K562 (cell line): ENCODE results near the gene PLXNB1. TPM values are rescaled to one million over a fixed set of nuclear protein-coding genes. Genes with fewer than 3 reads are reported as not detected.

Source experiments
- ATAC-seq: fragments of 200-7000 bp; cut with Tn5 transposase; 3 replicates; pipeline ENCODE4 v1.9.1; 2020; ENCODE audit warnings: moderate library complexity
- BruUV-seq: library from RNA; stranded (reverse); fragments of 400-500 nt; replicated peaks from 2 replicates; lab custom pipeline; 2021; lab: Mats Ljungman, UMichigan
- CTCF ChIA-PET: fragments of 300-600 bp; formaldehyde crosslinking; extraction: SDS; loops from one replicate; lab custom pipeline; 2021; ENCODE audit warnings: low intra/inter-chr PET ratio; lab: Yijun Ruan, JAX
- POLR2A ChIA-PET: fragments of 300-600, 350-650 bp; sonication (Branson Sonifier 250); formaldehyde crosslinking; extraction: SDS; loops from one replicate; lab custom pipeline; 2021; ENCODE audit warnings: antibody characterized with exemption, inconsistent platforms; lab: Yijun Ruan, JAX
- DNase-seq, 4 experiments: peaks; one replicate each; pipeline versions ENCODE4 v3.0.0 to v3.0.0-alpha.2; 2011 to 2018; ENCODE audit warnings: low spot score in 3 of 4, mixed read lengths in 3 of 4; ENCODE audit errors: extremely low read depth in 1 of 4
- FAIRE-seq: peaks from 2 replicates; lab custom pipeline; 2011; peaks lifted over from hg19 to GRCh38; lab: Jason Lieb, UNC
- H2AFZ ChIP-seq: 2 replicates; pipeline ENCODE4 v1.6.0; 2011; ENCODE audit warnings: low read depth, low read length, control low read depth, inconsistent platforms
- H3K27ac ChIP-seq: fragments of 200-600 bp; 3 replicates; pipeline ENCODE4 v1.8.0; 2011; ENCODE audit warnings: low read depth, mild to moderate bottlenecking, control low read depth, inconsistent platforms, low read length, moderate library complexity, mixed read lengths; ENCODE audit errors: extremely low read depth
- H3K27me3 ChIP-seq, 2 experiments: fragments of 300-600 bp in 1 of 2; 2 replicates in 1 of 2; 3 replicates in 1 of 2; pipeline versions ENCODE4 v1.6.0 to v1.8.0; 2011; ENCODE audit warnings: inconsistent platforms in 2 of 2, low read length in 2 of 2, mild to moderate bottlenecking in 1 of 2, mixed read lengths in 1 of 2, moderate library complexity in 1 of 2; ENCODE audit not compliant: control insufficient read depth in 2 of 2, insufficient read depth in 2 of 2
- H3K36me3 ChIP-seq: fragments of 300-600 bp; 3 replicates; pipeline ENCODE4 v1.8.0; 2011; ENCODE audit warnings: mild to moderate bottlenecking, low read length, inconsistent platforms; ENCODE audit not compliant: control insufficient read depth, insufficient read depth
- H3K4me1 ChIP-seq, 2 experiments: fragments of 200-600 bp in 1 of 2; replicated peaks in 1 of 2; 2 replicates in 1 of 2; 3 replicates in 1 of 2; pipeline versions ENCODE4 v1.5.1 to v1.8.0; 2011; ENCODE audit warnings: inconsistent platforms in 2 of 2, low read length in 2 of 2, mild to moderate bottlenecking in 1 of 2, mixed read lengths in 1 of 2, moderate library complexity in 1 of 2; ENCODE audit not compliant: control insufficient read depth in 2 of 2, insufficient read depth in 2 of 2
- H3K4me2 ChIP-seq: 2 replicates; pipeline ENCODE4 v1.6.1; 2011; ENCODE audit warnings: low read length, control low read depth, inconsistent platforms, mixed read lengths; ENCODE audit not compliant: insufficient read depth
- H3K4me3 ChIP-seq: fragments of 200-600 bp; sonication (generic), shearing (Covaris generic); 2 replicates; pipeline ENCODE4 v1.5.1; 2016; ENCODE audit warnings: control low read depth, inconsistent platforms
- H3K79me2 ChIP-seq: fragments of 200-600 bp; 3 replicates; pipeline ENCODE4 v1.8.0; 2011; ENCODE audit warnings: low read length, inconsistent platforms; ENCODE audit not compliant: control insufficient read depth, insufficient read depth
- H3K9ac ChIP-seq, 2 experiments: 2 replicates each; pipeline versions ENCODE4 v1.6.0 to v1.6.1; 2011; ENCODE audit warnings: low read depth in 2 of 2, low read length in 2 of 2, control low read depth in 1 of 2, inconsistent platforms in 1 of 2, mild to moderate bottlenecking in 1 of 2, mixed read lengths in 1 of 2; ENCODE audit not compliant: insufficient read depth in 1 of 2
- H3K9me1 ChIP-seq: one replicate; pipeline ENCODE4 v1.6.0; 2011; ENCODE audit warnings: inconsistent platforms, mild to moderate bottlenecking, low read length, moderate library complexity; ENCODE audit not compliant: control insufficient read depth, insufficient read depth
- H3K9me3 ChIP-seq: replicated peaks from 2 replicates; pipeline ENCODE4 v1.5.1; 2011; ENCODE audit warnings: low read depth, low read length, inconsistent platforms; ENCODE audit not compliant: control insufficient read depth, insufficient read depth
- H4K20me1 ChIP-seq: replicated peaks from 2 replicates; pipeline ENCODE4 v1.6.1; 2011; ENCODE audit warnings: low read length, inconsistent platforms, mixed read lengths; ENCODE audit not compliant: control insufficient read depth, insufficient read depth
- CEBPG ChIP-seq, 3 experiments: fragments of 200-800 bp in 1 of 3; sonication (Bioruptor generic) in 1 of 3; sonication (generic) in 1 of 3; formaldehyde crosslinking in 1 of 3; IDR thresholded peaks in 2 of 3; conservative IDR thresholded peaks in 1 of 3; 2 replicates each; pipeline versions ENCODE4 v1.6.1 to v1.8.0; 2016 to 2022; ENCODE audit warnings: missing compliant biosample characterization in 2 of 3, missing genetic modification characterization in 2 of 3, mild to moderate bottlenecking in 1 of 3, missing genetic modification reagents in 1 of 3
- EP400 ChIP-seq: fragments of 450-650 bp; IDR thresholded peaks from 2 replicates; pipeline ENCODE4 v1.6.1; 2017; ENCODE audit warnings: antibody characterized with exemption, mild to moderate bottlenecking, moderate library complexity
- ERF ChIP-seq: fragments of 450-650 bp; formaldehyde crosslinking; IDR thresholded peaks from 2 replicates; pipeline ENCODE4 v1.4.0; 2020; ENCODE audit warnings: mild to moderate bottlenecking, mixed read lengths
- GABPA ChIP-seq: fragments of 200-800 bp; sonication (Bioruptor generic); conservative IDR thresholded peaks from 2 replicates; pipeline ENCODE4 v1.6.1; 2016; ENCODE audit warnings: low read depth, missing genetic modification characterization, missing compliant biosample characterization
- NCOA6 ChIP-seq: fragments of 450-650 bp; IDR thresholded peaks from 2 replicates; pipeline ENCODE4 v1.6.1; 2017; ENCODE audit warnings: mild to moderate bottlenecking
- THRA ChIP-seq: fragments of 450-650 bp; IDR thresholded peaks from 2 replicates; pipeline ENCODE4 v1.6.1; 2017; ENCODE audit warnings: mild to moderate bottlenecking, moderate library complexity
- ZNF347 ChIP-seq: fragments of 450-650 bp; formaldehyde crosslinking; IDR thresholded peaks from 2 replicates; pipeline ENCODE4 v1.4.0; 2020; ENCODE audit warnings: low read depth, mild to moderate bottlenecking, moderate library complexity
- WGBS: fragments of 100-300 bp; shearing (Covaris generic); methylation state at CpG from one replicate; pipeline ENCODE4 v1.1.6; 2016; ENCODE audit warnings: low coverage, mixed read lengths; ENCODE audit not compliant: insufficient coverage; ENCODE audit errors: missing lambda C conversion rate; 5-methylcytosine and 5-hydroxymethylcytosine counted together
- in situ Hi-C: fragments of 300-500 bp; cut with MboI; formaldehyde crosslinking; loops from 4 replicates; pipeline ENCODE4 v1.15.0; 2018; ENCODE audit warnings: inconsistent platforms, mixed read lengths
- intact Hi-C: fragments of 100-400 bp; cut with micrococcal nuclease; formaldehyde crosslinking; loops from 2 replicates; pipeline ENCODE4 v1.14.2; 2022
- polyA plus RNA-seq, 8 experiments: library from polyadenylated mRNA; depleted of rRNA in 4 of 8; stranded (reverse) in 5 of 8; unstranded in 3 of 8; fragments of >200 nt; fragmentation: Nextera tagmentation in 2 of 8; fragmentation: Illumina TruSeq in 1 of 8; extraction: Ambion mirVana in 2 of 8; extraction: Trizol in 1 of 8; gene quantifications; 2 replicates each; pipeline versions ENCODE4 v1.2.1 to v1.2.3, GENCODE V29; 2011 to 2014; ENCODE audit warnings: inconsistent platforms in 1 of 8, missing spikeins in 1 of 8
- total RNA-seq, 7 experiments: library from RNA; depleted of rRNA in 6 of 7; stranded (reverse); fragments of >200 nt in 6 of 7; fragmentation: Illumina TruSeq in 2 of 7; extraction: Trizol in 2 of 7; gene quantifications; 2 replicates each; pipeline versions ENCODE4 v1.2.1 to v1.2.3, GENCODE V29; 2011 to 2021; ENCODE audit warnings: low replicate concordance in 1 of 7

PLXNB1 gene
- total and polyA plus RNA-seq, 9 of the 15 experiments (the other 6 are each of a cell fraction or from before 2014, with no cell fraction given) = 0.17 to 17.4 (median 6.0) TPM

- Histone ChIP-seq H3K79me2 (no peaks in the 10 kb centered on the region), H3K9ac (no peak overlapping the region; a peak in 1 of 4 replicates), H3K36me3 (no peaks in the 10 kb centered on the region), H2AFZ (no peak overlapping the region), H3K4me2 (no peak overlapping the region), H3K27ac (no peak overlapping the region), H3K9me1 (no peaks in the 10 kb centered on the region), H3K4me1 (peaks cover 0 to 6% of the 10 kb centered on the region in 2 experiments; a peak in 1 of 5 replicates), H4K20me1 (0 out of 2 replicates have a peak, but pooled peaks cover 6% of the 10 kb centered on the region), H3K4me3 (no peak overlapping the region), H3K27me3 (no peaks in the 10 kb centered on the region), H3K9me3 (no peaks in the 10 kb centered on the region)
- WGBS = 55% methylated on average over 13 of the region's 18 CpGs
- BruUV-seq = no TSS peak
- ChIA-PET CTCF (no interaction called here), POLR2A (interaction anchor here (0.6 to 1.5 kb wide), 5 partner anchors 9 to 26 kb away, joined by 3 to 4 read pairs (median 3); partner anchors contain the start of gene PLXNB1)
- in situ Hi-C loops = no loop called here
- intact Hi-C loops = loop anchor here (10.0 kb wide), 2 partner anchors 98 to 212 kb away; partner anchors contain the start of gene SHISA5
- ATAC-seq (no peak), DNase-seq (no peak), FAIRE-seq (no peak)
- TF ChIP-seq ZNF347 (no peak), ERF (CRISPR knock-in tag) (no peak), CEBPG (CRISPR knock-in tag; IDR thresholded peaks at IDR 0.05) (no peak), CEBPG (tag; conservative IDR thresholded peaks at IDR 0.05 in 1 of 2, IDR thresholded peaks at IDR 0.05 in 1 of 2) (no peak), NCOA6 (no peak), THRA (no peak), GABPA (no peak), EP400 (no peak)
These were observed 23.1 kb downstream of the PLXNB1 start for GRCh38 chr3:48406443-48407431.
